VCaP (cell line): Measurements from ENCODE around the gene PLCG1.

Source experiments
- H3K27ac ChIP-seq: fragments of 450-650 bp; 2 replicates; pipeline ENCODE4 v1.5.1; 2017
- TF ChIP-seq, protein P1 (sequence below): fragments of 450-650 bp; conservative IDR thresholded peaks from 2 replicates; pipeline ENCODE4 v1.5.1; 2017; ENCODE audit warnings: mild to moderate bottlenecking, moderate library complexity

The PLCG1 gene

DNA sequence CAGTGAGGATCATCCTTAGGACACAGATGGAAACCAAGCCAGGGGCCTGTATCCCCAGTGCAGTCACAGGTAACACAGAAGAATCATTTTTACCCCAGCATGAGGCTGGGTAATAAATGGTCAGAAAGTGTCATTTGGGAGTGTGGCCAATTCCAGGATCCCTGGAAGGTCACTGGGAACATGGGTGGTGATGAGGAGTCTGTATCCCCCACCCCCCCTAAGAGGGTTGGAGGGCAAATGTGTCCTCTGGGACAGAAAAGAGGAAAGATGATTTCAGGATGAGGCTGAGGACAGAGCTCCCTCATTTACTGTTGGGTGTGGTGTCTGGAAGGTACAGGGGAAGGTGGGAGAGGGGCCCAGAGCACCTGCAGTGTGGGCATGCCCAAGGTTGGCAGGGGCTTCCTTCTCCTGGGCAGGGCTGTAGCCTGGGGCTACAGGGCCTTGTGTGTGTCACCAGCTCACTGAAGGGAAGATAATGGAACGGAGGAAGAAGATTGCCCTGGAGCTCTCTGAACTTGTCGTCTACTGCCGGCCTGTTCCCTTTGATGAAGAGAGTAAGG is 34.5 kb downstream of the PLCG1 start:
- no peak overlapping the region for H3K27ac ChIP-seq
- TF ChIP-seq, protein P1, sequence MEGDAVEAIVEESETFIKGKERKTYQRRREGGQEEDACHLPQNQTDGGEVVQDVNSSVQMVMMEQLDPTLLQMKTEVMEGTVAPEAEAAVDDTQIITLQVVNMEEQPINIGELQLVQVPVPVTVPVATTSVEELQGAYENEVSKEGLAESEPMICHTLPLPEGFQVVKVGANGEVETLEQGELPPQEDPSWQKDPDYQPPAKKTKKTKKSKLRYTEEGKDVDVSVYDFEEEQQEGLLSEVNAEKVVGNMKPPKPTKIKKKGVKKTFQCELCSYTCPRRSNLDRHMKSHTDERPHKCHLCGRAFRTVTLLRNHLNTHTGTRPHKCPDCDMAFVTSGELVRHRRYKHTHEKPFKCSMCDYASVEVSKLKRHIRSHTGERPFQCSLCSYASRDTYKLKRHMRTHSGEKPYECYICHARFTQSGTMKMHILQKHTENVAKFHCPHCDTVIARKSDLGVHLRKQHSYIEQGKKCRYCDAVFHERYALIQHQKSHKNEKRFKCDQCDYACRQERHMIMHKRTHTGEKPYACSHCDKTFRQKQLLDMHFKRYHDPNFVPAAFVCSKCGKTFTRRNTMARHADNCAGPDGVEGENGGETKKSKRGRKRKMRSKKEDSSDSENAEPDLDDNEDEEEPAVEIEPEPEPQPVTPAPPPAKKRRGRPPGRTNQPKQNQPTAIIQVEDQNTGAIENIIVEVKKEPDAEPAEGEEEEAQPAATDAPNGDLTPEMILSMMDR: no peak

DNA sequence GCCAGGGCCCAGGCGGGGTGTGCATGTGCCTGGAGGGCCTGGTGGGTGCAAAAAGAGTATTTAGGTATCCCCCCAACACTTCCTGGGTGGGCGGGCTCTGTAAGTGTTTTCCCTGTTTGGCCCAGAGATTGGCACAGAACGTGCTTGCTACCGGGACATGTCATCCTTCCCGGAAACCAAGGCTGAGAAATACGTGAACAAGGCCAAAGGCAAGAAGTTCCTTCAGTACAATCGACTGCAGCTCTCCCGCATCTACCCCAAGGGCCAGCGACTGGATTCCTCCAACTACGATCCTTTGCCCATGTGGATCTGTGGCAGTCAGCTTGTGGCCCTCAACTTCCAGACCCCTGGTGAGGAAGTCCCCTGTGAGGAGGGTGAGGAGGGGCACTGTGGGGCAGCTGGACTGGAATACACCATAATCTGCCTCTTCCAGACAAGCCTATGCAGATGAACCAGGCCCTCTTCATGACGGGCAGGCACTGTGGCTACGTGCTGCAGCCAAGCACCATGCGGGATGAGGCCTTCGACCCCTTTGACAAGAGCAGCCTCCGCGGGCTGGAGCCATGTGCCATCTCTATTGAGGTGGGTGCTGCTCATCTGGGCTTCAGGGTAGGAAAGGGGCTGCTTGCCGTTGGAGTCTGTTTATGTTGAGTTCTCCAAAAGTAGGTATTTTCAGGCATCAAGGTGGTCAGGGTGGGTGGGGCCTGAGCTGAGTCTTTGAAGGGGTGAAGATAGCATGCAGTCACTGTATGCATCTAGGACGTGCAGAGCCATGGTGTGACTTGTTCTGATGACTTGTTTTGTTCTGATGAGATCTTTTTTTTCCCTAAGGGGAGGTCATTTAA is 35.2 kb downstream of the PLCG1 start:
- H3K27ac ChIP-seq: no peak overlapping the region
- TF ChIP-seq, protein P1: no peak

DNA sequence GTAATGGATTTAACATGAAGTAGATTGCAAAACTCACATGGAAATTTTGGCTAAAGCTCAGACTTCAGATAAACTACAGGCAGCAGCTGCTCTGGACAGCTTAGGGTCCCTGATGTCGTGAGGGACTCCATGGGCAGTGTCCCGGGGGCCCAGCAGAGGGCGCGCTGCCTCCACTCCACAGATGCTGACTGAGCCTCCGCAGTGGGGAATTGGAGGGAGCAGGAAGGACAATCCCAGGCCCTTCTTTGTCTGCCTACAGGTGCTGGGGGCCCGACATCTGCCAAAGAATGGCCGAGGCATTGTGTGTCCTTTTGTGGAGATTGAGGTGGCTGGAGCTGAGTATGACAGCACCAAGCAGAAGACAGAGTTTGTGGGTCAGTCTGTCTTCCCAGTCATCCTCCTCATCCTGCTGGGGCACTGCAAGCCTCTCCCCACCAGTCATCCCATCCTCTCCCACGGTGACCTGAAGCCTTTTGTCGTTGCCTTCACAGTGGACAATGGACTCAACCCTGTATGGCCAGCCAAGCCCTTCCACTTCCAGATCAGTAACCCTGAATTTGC is 35.9 kb downstream of the PLCG1 start:
- H3K27ac ChIP-seq: no peak overlapping the region
- TF ChIP-seq, protein P1: peak; percentile 97

DNA sequence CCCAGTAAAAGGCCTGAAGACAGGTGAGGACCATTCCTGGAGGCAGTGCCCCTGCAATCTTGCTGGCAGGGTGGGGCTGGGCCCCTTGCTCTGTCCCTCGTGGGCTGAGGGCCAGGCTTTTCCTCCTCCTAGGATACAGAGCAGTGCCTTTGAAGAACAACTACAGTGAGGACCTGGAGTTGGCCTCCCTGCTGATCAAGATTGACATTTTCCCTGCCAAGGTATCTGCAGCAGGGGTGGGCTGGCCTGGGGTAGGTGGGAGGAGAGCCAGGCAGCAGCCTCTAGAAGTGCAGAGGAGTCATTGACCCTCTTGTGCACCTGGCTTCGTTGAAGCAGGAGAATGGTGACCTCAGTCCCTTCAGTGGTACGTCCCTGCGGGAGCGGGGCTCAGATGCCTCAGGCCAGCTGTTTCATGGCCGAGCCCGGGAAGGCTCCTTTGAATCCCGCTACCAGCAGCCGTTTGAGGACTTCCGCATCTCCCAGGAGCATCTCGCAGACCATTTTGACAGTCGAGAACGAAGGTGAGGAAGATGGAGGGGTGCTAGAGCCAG is 36.5 kb downstream of the PLCG1 start:
- no peak overlapping the region for H3K27ac ChIP-seq
- TF ChIP-seq, protein P1: no peak

DNA sequence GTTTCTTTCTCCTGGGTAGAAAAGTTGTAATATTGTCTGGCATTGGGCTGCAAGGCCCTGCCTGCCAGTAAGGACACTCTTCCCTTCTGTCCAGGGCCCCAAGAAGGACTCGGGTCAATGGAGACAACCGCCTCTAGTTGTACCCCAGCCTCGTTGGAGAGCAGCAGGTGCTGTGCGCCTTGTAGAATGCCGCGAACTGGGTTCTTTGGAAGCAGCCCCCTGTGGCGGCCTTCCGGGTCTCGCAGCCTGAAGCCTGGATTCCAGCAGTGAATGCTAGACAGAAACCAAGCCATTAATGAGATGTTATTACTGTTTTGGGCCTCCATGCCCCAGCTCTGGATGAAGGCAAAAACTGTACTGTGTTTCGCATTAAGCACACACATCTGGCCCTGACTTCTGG is 37.0 kb downstream of the PLCG1 start:
- no peak overlapping the region for H3K27ac ChIP-seq
- TF ChIP-seq, protein P1: no peak

DNA sequence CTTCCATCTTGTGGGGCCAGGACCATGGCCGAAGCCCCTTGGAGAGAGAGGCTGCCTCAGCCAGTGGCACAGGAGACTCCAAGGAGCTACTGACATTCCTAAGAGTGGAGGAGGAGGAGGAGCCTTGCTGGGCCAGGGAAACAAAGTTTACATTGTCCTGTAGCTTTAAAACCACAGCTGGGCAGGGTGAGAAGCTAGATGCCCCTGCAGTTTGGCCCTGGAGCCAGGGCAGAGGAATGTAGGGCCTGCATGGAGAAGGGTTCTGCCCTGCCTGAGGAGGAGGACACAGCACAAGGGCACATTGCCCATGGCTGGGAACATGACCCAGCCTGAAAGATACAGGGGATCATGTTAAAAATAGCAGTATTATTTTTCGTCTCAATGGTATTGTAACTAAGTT is 37.4 kb downstream of the PLCG1 start:
- TF ChIP-seq, protein P1: no peak

DNA sequence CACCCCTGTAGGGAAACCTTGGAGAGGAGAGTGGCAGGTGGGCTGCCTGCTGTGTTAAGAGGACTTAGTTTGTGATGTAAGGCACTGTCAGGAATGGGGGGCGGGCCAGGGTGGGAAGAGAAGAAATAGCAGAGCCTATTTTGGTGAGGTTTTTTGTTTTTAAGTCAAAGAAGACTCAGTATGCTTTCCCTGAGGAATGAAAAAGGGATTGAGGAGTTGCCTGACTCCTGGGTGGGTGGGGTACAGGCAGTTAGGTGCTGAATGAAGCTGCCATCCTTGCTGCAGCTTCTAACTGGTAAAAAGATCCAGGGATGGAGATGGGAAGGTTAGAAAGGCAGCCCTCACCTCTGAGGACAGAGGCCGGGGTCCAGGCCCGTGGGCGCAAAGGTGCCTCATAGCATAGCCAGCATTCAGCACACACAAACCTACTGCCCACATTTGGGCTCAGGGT is 37.9 kb downstream of the PLCG1 start:
- no peak overlapping the region for H3K27ac ChIP-seq
- TF ChIP-seq, protein P1: no peak

More for the DNA sequence above, 37.4 kb downstream of the PLCG1 start:
- H3K27ac ChIP-seq: no peak overlapping the region
